ENCODE data around the gene DPP4. TPM values are rescaled to one million over a fixed set of nuclear protein-coding genes. Genes with fewer than 3 reads are reported as not detected.

The DPP4 gene
- total RNA-seq, 1 experiment from 2014 or later: 2.8 TPM

DNA sequence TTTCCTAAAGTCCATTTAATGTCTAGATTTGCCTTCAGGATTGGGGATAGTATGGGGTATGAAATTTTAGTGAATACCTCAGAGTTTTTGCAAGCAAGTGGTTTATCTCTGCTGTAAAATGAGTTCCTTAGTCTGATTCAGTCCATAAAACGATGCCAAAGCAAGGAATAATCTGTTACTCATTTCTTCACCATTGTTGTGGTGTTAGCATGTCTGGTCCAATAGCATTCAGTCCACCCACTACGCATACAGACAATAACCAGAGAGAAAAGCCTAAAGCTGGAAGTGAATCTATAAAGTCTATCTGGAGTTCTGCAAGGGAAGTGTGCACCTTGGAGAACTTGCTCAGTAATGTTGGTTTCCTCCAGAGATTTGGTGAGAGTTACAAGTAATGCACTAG is 12.9 kb upstream of the DPP4 start:
- H3K14ac ChIP-seq (ENCODE audit: insufficient read depth, low read length): no peak overlapping the region
- no peaks in the 10 kb centered on the region for H3K36me3 Mint-ChIP-seq (ENCODE audit: insufficient read depth in 1 of 3, low read depth in 3 of 3)
- H3K4me2 ChIP-seq (ENCODE audit: insufficient read depth, insufficient read length, low read length): no peak overlapping the region

More for the DNA sequence above, 12.9 kb upstream of the DPP4 start:
- no peaks in the 10 kb centered on the region for H3K4me1 ChIP-seq (ENCODE audit: insufficient read depth, low read length)
- H4K8ac ChIP-seq (replicated peaks; ENCODE audit: insufficient read length, low read depth, low read length): no peak overlapping the region
- WGBS (ENCODE audit: extremely low coverage, insufficient read length, low lambda C conversion rate): no CpG with 5 or more reads among the region's 2 CpGs
- H3K27ac Mint-ChIP-seq: no peak overlapping the region
- H3K23me2 ChIP-seq (ENCODE audit: insufficient read length, low read depth, low read length, poor library complexity, severe bottlenecking): no peaks in the 10 kb centered on the region
- H3K79me1 ChIP-seq (ENCODE audit: insufficient read depth, low read depth, low read length, poor library complexity, severe bottlenecking): no peaks in the 10 kb centered on the region
- no peaks in the 10 kb centered on the region for H3K9me3 Mint-ChIP-seq
- H4K20me1 ChIP-seq (ENCODE audit: control insufficient read depth, insufficient read depth, insufficient read length): no peaks in the 10 kb centered on the region
- no peak overlapping the region for H3K27ac ChIP-seq (ENCODE audit: insufficient read length, low read depth, low read length)
- H2BK5ac ChIP-seq (ENCODE audit: insufficient read length, low read length): no peak overlapping the region
- H3K79me2 ChIP-seq (ENCODE audit: insufficient read depth, low read length): no peaks in the 10 kb centered on the region
- H3K4ac ChIP-seq (ENCODE audit: low read depth, low read length): no peak overlapping the region
- TF ChIP-seq, protein P1, sequence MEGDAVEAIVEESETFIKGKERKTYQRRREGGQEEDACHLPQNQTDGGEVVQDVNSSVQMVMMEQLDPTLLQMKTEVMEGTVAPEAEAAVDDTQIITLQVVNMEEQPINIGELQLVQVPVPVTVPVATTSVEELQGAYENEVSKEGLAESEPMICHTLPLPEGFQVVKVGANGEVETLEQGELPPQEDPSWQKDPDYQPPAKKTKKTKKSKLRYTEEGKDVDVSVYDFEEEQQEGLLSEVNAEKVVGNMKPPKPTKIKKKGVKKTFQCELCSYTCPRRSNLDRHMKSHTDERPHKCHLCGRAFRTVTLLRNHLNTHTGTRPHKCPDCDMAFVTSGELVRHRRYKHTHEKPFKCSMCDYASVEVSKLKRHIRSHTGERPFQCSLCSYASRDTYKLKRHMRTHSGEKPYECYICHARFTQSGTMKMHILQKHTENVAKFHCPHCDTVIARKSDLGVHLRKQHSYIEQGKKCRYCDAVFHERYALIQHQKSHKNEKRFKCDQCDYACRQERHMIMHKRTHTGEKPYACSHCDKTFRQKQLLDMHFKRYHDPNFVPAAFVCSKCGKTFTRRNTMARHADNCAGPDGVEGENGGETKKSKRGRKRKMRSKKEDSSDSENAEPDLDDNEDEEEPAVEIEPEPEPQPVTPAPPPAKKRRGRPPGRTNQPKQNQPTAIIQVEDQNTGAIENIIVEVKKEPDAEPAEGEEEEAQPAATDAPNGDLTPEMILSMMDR (conservative IDR thresholded peaks at IDR 0.05): no peak
- no peak overlapping the region for H2BK120ac ChIP-seq (ENCODE audit: low read depth, low read length, poor library complexity, severe bottlenecking)
- H3T11ph ChIP-seq (ENCODE audit: low read length): no peak overlapping the region
- peaks cover 8 to 12% of the 10 kb centered on the region in 2 experiments for H3K4me1 Mint-ChIP-seq
- H2BK20ac ChIP-seq (ENCODE audit: low read depth, low read length, poor library complexity, severe bottlenecking): no peak overlapping the region
- no peak overlapping the region for H3K23ac ChIP-seq (ENCODE audit: insufficient read length, low read depth, low read length)
- no peaks in the 10 kb centered on the region for H3K27me3 Mint-ChIP-seq (ENCODE audit: low read depth)
- H3K27me3 ChIP-seq (ENCODE audit: insufficient read depth, low read length): no peaks in the 10 kb centered on the region
- no peak overlapping the region for H2BK15ac ChIP-seq (ENCODE audit: low read depth, low read length)
- no peak overlapping the region for H2BK12ac ChIP-seq (ENCODE audit: insufficient read length, low read depth, low read length)
- no peak for DNase-seq
- H4K91ac ChIP-seq (ENCODE audit: insufficient read length, low read depth, low read length): no peak overlapping the region
- no peak overlapping the region for H3K18ac ChIP-seq (ENCODE audit: insufficient read length, low read depth, low read length)
- H2AFZ ChIP-seq (ENCODE audit: low read length): no peak overlapping the region
- no peaks in the 10 kb centered on the region for H3K9me3 ChIP-seq (ENCODE audit: control insufficient read depth, low read depth, low read length)
- H3K56ac ChIP-seq (ENCODE audit: insufficient read length, low read depth, low read length): no peak overlapping the region
- H3K9ac ChIP-seq (ENCODE audit: extremely low read depth, insufficient read length, low read length): no peak overlapping the region
- H3K4me3 Mint-ChIP-seq: no peak overlapping the region
- H2AK5ac ChIP-seq (ENCODE audit: insufficient read length, low read length): no peak overlapping the region
- H4K5ac ChIP-seq (ENCODE audit: insufficient read length, low read depth, low read length): no peak overlapping the region

Data from H9 (cell line).